SU-DHL-6 (cell line): ENCODE results near the gene SNX3.

ENCODE experiments used
- H2AFZ ChIP-seq: fragments of 200-600 bp; sonication (generic); 2 replicates; pipeline ENCODE4 v1.6.1; 2014; ENCODE audit warnings: low read depth, mild to moderate bottlenecking, moderate library complexity, mixed read lengths, antibody characterized with exemption, low read length; ENCODE audit not compliant: severe bottlenecking
- H3F3A ChIP-seq: fragments of 200-600 bp; shearing (Covaris generic); 2 replicates; pipeline ENCODE4 v1.6.0; 2016; ENCODE audit warnings: antibody characterized with exemption, mild to moderate bottlenecking; ENCODE audit not compliant: insufficient read depth
- H3K27ac ChIP-seq: fragments of 200-600 bp; sonication (generic); 2 replicates; pipeline ENCODE4 v1.5.1; 2016; ENCODE audit warnings: low read depth, mild to moderate bottlenecking, low read length, moderate library complexity, mixed read lengths
- H3K27me3 ChIP-seq: fragments of 200-600 bp; sonication (generic), shearing (Covaris generic); 2 replicates; pipeline ENCODE4 v1.6.0; 2014; ENCODE audit warnings: mild to moderate bottlenecking, low read length
- H3K36me3 ChIP-seq: fragments of 200-600 bp; sonication (generic); 2 replicates; pipeline ENCODE4 v1.6.1; 2014; ENCODE audit warnings: mild to moderate bottlenecking, low read length, mixed read lengths
- H3K4me2 ChIP-seq: fragments of 300-600, 200-600 bp; shearing (Covaris generic), sonication (generic); 2 replicates; pipeline ENCODE4 v1.6.0; 2014; ENCODE audit warnings: low read length, low read depth, mild to moderate bottlenecking; ENCODE audit not compliant: poor library complexity, severe bottlenecking
- H3K4me3 ChIP-seq: fragments of 200-600 bp; sonication (generic); 2 replicates; pipeline ENCODE4 v1.5.1; 2014; ENCODE audit warnings: antibody characterized with exemption, low read length, mild to moderate bottlenecking, mixed read lengths; ENCODE audit not compliant: insufficient read depth, poor library complexity, severe bottlenecking
- H3K79me2 ChIP-seq: fragments of 200-600 bp; sonication (generic); 2 replicates; pipeline ENCODE4 v1.6.1; 2014; ENCODE audit warnings: mild to moderate bottlenecking, low read length, moderate library complexity; ENCODE audit not compliant: insufficient read depth
- H3K9ac ChIP-seq: fragments of 200-600 bp; sonication (generic); 2 replicates; pipeline ENCODE4 v1.7.0; 2014; ENCODE audit warnings: mild to moderate bottlenecking, low read length
- H3K9me2 ChIP-seq: fragments of 200-600 bp; sonication (generic); replicated peaks from 2 replicates; pipeline ENCODE4 v1.6.1; 2014; ENCODE audit warnings: low read length; ENCODE audit not compliant: insufficient read depth
- H3K9me3 ChIP-seq: fragments of 200-600 bp; sonication (generic); 2 replicates; pipeline ENCODE4 v1.6.1; 2014; ENCODE audit warnings: low read length, mixed read lengths; ENCODE audit not compliant: insufficient read depth
- H4K20me1 ChIP-seq: fragments of 200-600 bp; sonication (generic); 2 replicates; pipeline ENCODE4 v1.6.1; 2014; ENCODE audit warnings: low read depth, mild to moderate bottlenecking, antibody characterized with exemption, low read length, moderate library complexity, mixed read lengths
- EZH2phosphoT487 ChIP-seq: fragments of 200-600 bp; sonication (generic), shearing (Covaris generic); conservative IDR thresholded peaks from 2 replicates; pipeline ENCODE4 v1.6.1; 2018; ENCODE audit warnings: mild to moderate bottlenecking, antibody characterized with exemption, low read length, moderate library complexity, mixed read lengths
- TF ChIP-seq, protein P1 (sequence below): fragments of 200-600 bp; sonication (generic); IDR thresholded peaks from one replicate; pipeline ENCODE4 v1.5.1; 2017; ENCODE audit warnings: antibody characterized with exemption, mild to moderate bottlenecking, low read length, moderate library complexity; ENCODE audit not compliant: insufficient read depth, poor library complexity, severe bottlenecking

The SNX3 gene

DNA sequence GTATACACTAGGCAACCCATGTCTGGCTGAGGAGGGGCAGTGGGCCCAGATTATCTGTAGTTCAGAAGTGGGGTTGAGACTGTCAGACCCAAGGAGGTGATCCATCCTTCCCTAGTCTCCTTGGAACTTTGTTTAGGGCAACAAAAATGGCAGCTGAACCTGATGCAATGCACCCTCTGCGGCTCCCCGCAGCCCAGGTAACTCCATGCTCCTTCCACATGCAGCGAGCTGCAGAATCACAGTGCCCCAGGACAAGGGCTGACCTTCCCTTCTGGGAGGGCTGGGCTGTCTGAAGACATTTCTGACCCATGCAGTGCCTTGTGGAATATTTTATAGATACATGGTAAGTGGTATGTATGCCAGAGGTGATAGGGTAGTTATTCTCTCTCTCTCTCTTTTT lies 65.6 kb downstream of the SNX3 start:
- H2AFZ ChIP-seq = no peak overlapping the region
- H3K79me2 ChIP-seq = no peaks in the 10 kb centered on the region
- H3K4me3 ChIP-seq = no peak overlapping the region
- no peaks in the 10 kb centered on the region for H4K20me1 ChIP-seq
- no peaks in the 10 kb centered on the region for H3K36me3 ChIP-seq
- H3K9me2 ChIP-seq = no peaks in the 10 kb centered on the region
- no peaks in the 10 kb centered on the region for H3K9me3 ChIP-seq
- H3F3A ChIP-seq = no peaks in the 10 kb centered on the region
- H3K27ac ChIP-seq = no peak overlapping the region
- no peaks in the 10 kb centered on the region for H3K27me3 ChIP-seq
- no peak overlapping the region for H3K9ac ChIP-seq
- no peak for TF ChIP-seq EZH2phosphoT487
- TF ChIP-seq, protein P1, sequence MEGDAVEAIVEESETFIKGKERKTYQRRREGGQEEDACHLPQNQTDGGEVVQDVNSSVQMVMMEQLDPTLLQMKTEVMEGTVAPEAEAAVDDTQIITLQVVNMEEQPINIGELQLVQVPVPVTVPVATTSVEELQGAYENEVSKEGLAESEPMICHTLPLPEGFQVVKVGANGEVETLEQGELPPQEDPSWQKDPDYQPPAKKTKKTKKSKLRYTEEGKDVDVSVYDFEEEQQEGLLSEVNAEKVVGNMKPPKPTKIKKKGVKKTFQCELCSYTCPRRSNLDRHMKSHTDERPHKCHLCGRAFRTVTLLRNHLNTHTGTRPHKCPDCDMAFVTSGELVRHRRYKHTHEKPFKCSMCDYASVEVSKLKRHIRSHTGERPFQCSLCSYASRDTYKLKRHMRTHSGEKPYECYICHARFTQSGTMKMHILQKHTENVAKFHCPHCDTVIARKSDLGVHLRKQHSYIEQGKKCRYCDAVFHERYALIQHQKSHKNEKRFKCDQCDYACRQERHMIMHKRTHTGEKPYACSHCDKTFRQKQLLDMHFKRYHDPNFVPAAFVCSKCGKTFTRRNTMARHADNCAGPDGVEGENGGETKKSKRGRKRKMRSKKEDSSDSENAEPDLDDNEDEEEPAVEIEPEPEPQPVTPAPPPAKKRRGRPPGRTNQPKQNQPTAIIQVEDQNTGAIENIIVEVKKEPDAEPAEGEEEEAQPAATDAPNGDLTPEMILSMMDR = no peak
- no peak overlapping the region for H3K4me2 ChIP-seq

DNA sequence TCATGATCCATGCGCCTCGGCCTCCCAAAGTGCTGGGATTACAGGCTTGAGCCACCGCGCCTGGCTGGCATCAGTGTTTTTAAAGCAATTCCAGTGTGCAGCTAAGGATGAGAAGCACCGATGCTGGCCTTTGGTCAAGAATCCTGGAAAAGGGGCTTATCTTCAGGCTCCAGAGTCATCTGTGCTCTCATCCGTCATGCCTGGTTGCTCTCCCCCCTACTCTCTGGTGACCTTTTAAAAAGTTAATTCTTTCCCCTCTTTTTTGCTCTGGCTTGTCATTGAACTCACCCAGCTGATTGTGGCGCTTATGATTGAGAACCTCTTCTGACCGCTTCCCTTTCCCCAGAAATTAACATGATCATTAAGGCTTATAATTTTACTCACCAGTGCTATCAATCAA lies 66.3 kb downstream of the SNX3 start:
- Histone ChIP-seq H4K20me1 (no peaks in the 10 kb centered on the region), H3K27me3 (no peaks in the 10 kb centered on the region)

DNA sequence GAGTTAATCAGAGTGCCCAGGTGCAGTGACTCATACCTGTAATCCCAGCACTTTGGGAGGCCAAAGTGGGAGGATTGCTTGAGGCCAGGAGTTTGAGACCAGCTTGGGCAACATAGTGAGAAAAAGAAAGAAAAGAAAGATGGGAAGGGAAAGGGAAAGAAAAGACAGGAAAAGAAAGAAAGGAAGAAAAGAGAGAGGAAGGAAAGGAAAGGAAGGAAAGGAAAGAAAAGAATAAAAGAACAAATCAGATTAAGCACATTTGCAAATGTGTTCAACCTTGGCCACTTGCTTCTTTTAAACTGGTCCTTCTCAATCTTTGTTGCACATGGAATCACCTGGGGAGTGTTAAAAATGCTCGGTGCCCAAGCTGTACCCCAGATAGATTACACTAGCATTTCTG lies 67.0 kb downstream of the SNX3 start:
- Histone ChIP-seq H3K27ac (no peak overlapping the region), H3K36me3 (no peaks in the 10 kb centered on the region), H3K4me2 (no peak overlapping the region), H3K27me3 (no peaks in the 10 kb centered on the region), H3K9ac (no peak overlapping the region), H3K79me2 (no peaks in the 10 kb centered on the region), H4K20me1 (no peaks in the 10 kb centered on the region), H3K4me3 (no peak overlapping the region), H3K9me3 (no peaks in the 10 kb centered on the region), H3F3A (no peaks in the 10 kb centered on the region), H3K9me2 (no peaks in the 10 kb centered on the region), H2AFZ (no peak overlapping the region)
- no peak for TF ChIP-seq EZH2phosphoT487
- TF ChIP-seq, protein P1 = no peak

More for the DNA sequence above, 66.3 kb downstream of the SNX3 start:
- Histone ChIP-seq H3K9me3 (no peaks in the 10 kb centered on the region), H3K4me2 (no peak overlapping the region), H3F3A (no peaks in the 10 kb centered on the region), H3K36me3 (no peaks in the 10 kb centered on the region), H3K4me3 (no peak overlapping the region), H3K27ac (no peak overlapping the region), H3K9ac (no peak overlapping the region), H3K9me2 (no peaks in the 10 kb centered on the region), H2AFZ (no peak overlapping the region), H3K79me2 (no peaks in the 10 kb centered on the region)
- TF ChIP-seq EZH2phosphoT487 = no peak
- TF ChIP-seq, protein P1 = no peak

DNA sequence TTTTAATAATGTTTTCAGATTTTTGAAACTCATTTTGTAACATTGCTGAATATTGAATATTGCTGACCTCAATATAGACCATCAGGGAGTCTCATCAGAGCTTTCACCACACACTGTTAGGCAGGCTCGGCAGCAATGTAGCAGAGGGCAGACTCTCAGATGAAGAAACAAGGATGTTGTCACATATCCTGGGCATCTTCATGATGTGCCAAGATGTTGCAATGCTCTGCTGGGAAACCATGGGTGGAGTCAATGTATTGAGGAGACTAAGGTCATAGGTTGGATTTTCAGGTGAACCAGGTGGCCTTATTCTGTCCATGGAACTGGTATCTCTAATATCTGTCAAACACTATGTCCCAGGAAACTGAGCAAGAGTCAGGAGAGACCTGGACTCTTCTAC lies 67.7 kb downstream of the SNX3 start:
- TF ChIP-seq EZH2phosphoT487 = no peak
- Histone ChIP-seq H2AFZ (no peak overlapping the region), H3K9ac (no peak overlapping the region), H3K27ac (no peak overlapping the region), H3K27me3 (no peaks in the 10 kb centered on the region), H3F3A (no peaks in the 10 kb centered on the region), H3K36me3 (no peaks in the 10 kb centered on the region), H3K4me2 (no peak overlapping the region), H3K79me2 (no peaks in the 10 kb centered on the region), H3K9me3 (no peaks in the 10 kb centered on the region), H3K9me2 (no peaks in the 10 kb centered on the region), H3K4me3 (no peak overlapping the region), H4K20me1 (no peaks in the 10 kb centered on the region)
